GM13976 (cell line): ENCODE data around the gene NUDT14.

Source experiments
- DNase-seq: peaks from one replicate; pipeline ENCODE4 v3.0.0; 2012; ENCODE audit warnings: low spot score
- CTCF ChIP-seq: IDR thresholded peaks from 2 replicates; pipeline ENCODE4 v1.5.1; 2012; ENCODE audit warnings: borderline replicate concordance, mild to moderate bottlenecking; ENCODE audit not compliant: insufficient read depth; ENCODE audit errors: extremely low read depth, missing control alignments, control extremely low read depth
- in situ Hi-C: fragments of 300-500 bp; cut with MboI; formaldehyde crosslinking; loops from one replicate; pipeline ENCODE4 v1.12.0; 2022; ENCODE audit warnings: low sequenced_read_pairs, mixed read lengths, inconsistent platforms; ENCODE audit not compliant: unreplicated experiment

NUDT14 gene

DNA sequence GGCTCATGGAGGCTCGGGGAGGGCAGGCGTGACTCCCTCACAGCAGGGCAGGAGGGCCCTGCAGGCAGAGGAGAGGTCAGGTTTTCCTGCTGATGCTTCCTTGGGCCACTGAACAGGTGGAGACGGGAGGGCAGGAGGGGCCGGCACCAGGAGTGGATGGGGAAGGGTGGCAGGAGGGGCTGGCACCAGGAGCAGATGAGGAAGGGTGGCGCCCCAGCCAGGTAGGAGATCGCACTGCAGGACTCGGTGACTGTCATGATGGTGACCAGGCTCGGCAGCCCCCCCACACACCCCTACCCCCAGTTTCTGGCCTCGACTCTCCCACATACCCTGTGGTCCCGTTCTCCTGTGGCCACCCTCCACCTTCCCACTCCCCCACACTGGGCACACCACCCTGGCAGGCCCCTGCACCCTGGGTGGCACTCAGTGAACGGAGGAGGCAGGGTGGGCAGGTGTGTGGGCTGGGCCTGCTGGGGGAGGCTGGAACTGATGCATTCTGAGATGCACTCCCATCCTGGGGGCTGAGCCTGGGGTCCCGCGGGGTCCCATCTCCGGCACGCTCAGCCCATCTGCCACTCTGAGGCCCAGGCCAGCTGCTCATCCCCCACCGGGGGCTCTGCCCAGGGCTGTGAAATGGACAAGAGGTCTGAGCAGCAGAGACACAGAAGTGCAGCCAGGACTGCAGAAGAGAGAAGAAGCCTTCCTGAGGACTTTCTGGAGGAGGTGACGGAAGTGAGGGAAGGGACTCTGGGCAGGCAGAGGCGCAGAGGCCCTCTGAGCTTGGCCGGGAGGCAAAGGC is 2.8 kb downstream of the NUDT14 start:
- no peak for DNase-seq
- no peak for TF ChIP-seq CTCF
- in situ Hi-C loops, result no loop called here

DNA sequence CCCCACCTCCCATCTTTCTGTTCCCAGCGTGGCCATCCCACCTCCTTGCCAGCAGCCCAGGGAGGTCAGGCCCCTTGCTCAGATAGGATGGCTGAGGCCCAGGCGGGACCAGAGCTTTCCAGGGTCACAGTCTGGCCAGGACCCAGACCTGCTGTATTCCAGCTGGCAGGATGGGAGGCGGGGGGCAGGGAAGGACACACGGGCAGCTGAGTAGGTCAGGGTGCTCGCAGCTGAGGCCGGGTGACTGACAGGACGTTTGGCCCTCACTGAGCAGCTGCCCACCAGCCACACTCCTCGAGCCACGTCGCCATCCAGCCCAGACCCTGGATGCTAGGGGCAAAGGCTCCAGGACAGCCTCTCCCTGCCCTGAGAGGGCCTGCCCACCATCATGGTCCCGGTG is 4.0 kb downstream of the NUDT14 start:
- in situ Hi-C loops, result no loop called here
- no peak for DNase-seq
- TF ChIP-seq CTCF, result no peak

DNA sequence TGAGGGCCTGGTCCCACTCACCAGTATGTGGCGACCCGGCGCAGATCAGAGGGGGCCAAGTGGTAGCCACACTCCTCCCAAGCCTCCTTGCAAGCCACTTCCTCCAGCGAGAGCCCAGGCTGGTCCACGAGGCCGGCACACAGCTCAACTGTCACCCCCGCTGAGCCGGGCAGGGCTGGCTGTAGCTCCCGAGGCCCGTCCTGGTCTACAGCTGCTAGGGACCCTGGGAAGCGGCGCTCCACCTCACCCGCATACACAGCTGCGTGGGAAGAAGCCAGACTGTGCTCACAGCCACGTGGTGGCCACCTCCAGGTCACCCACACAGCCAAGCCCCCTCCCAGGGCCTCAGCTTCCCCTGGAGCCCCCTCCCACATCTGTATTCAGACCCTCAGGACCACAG is 4.6 kb downstream of the NUDT14 start:
- no peak for DNase-seq
- in situ Hi-C loops, result no loop called here
- TF ChIP-seq CTCF, result no peak

DNA sequence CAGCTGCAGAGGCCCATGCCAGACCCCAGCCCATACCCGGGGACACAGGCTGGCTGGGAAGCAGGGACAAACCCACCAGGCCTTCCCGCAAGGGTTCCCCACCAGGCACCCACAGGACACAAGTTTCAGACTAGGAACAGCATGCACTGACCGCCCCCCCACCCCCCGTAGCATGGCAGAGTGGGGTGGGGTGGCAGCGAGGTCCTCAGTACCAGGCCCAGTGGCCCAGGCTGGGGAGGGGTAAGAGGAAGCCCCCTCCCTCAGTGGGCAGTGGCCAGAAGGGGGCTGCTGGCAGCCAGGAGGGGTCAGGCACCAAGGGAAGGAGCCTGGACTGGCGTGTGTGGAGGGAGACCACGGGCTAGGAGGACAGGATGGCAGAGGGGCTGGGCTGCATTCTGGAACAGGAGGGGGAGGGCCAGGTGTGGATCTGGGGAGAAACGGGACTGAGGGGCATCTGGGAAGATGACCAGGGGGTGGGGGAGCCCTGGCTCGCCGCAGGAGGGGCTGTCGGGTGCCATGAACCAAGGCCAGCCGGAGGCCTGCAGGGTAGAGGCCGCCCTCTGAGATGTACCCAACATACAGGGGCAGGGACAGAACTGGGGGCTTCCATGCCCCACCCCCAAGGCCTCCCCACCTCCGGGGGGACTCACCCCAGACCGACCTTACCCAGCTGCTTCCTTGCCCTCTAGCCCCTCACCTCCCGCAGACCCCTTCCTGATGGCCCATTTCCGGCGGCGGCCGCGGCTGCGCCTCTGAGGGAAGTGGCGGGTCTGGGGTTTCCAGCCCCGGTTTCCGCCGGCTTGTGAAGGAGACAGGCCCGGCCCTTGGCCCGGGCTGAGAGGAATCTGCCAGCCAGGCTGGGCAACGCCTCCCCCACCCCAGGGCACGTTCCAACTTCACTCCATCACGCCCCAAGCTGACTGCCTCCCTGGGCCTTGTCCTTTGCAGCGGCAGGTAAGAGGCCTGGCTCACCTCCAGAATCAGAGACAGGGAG is 6.9 kb downstream of the NUDT14 start:
- no peak for TF ChIP-seq CTCF
- DNase-seq, result no peak
- in situ Hi-C loops, result no loop called here

DNA sequence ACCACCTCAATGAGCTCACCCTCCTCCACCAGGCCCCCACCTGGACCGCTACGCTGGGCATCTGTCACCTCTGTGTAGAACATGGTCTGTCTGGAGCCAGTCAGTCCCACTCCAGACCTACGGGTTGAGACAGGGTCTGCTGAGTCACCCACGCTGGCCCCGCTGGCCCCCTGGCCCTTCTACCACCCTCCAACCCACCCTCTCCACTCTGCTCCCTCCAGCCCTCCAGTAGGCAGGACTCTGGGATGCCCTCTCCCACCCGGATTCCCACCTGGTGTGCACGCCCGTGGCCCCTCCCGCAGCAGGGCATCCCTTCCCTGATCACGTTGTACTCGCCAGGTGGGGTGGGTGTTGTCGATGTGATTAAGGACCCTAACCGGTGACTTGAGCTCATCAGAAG is 8.0 kb downstream of the NUDT14 start:
- no peak for TF ChIP-seq CTCF
- no peak for DNase-seq
- in situ Hi-C loops, result no loop called here

DNA sequence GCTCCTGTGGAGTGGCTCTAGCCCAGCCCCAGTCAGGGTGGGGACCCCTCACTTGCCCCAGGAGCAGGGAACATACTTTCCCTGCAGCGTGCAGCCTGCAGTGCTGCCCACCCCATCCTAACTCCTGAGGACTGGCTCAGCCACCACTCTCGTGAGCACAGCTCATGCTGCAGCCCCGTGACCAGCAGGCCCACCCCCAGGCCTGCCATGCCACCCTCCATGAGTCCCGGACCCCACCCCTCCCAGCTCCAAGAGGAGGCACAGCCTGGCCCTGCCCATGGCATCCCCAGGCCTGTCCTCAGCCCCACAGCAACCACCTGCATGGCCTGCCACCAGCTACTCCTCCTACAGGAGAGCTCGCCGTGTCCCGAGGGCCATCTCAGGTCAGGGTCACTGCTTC is 8.6 kb downstream of the NUDT14 start:
- TF ChIP-seq CTCF, result no peak
- in situ Hi-C loops, result no loop called here
- DNase-seq, result no peak
